ENCODE data around the gene EPB41L1. TPM values are rescaled to one million over a fixed set of nuclear protein-coding genes. Genes with fewer than 3 reads are reported as not detected.

EPB41L1 gene
- polyA plus RNA-seq, 1 donor from 2014 or later, result 38.2 TPM

DNA sequence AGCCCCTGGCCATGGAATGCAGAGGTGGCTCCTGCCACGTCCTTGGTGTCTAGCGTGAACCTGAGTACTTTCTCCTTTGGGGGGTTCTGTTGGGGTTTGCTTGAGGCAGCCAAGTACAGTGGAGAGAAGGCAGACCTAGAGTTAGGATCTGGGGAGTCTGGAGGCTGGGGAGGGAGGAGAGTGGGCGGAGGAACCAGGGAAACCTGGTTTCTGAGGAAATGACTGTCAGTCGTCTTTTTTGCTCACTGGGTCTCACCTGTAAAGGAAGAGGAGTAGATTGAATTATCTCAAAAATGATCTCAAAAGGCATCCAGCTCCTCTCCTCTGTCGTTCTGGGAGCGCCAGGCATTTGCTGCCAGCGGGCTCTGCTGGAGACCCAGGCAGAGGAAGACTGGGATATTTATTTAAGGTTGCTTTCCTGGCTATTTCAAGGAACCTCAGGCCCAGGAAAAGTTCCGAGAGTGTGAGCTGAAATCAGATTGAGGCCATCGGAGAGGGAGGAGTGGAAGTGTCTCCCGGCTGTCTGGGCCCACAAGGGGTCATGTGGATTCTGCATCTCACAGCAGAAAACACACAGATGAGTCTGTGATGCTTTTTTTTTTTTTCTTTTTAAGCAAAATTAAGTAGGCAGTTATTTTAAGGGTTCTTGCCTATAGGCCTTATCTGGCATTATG, 16.1 kb downstream of the EPB41L1 start:
- no peak overlapping the region for H2AFZ ChIP-seq (ENCODE audit: low read depth, low read length)
- no peaks in the 10 kb centered on the region for H3F3A ChIP-seq (ENCODE audit: insufficient read depth, low read length, poor library complexity, severe bottlenecking)
- no peak overlapping the region for H3K4me3 ChIP-seq (ENCODE audit: low read length)
- no peak overlapping the region for H3K27ac ChIP-seq (ENCODE audit: low read length)
- H3K36me3 ChIP-seq (ENCODE audit: insufficient read depth, low read length), result no peaks in the 10 kb centered on the region
- no peaks in the 10 kb centered on the region for H3K9me3 ChIP-seq (ENCODE audit: low read length)
- no peaks in the 10 kb centered on the region for H3K27me3 ChIP-seq (ENCODE audit: insufficient read depth, low read depth, low read length)
- peaks cover 3% of the 10 kb centered on the region for H4K20me1 ChIP-seq (ENCODE audit: insufficient read depth)
- TF ChIP-seq EZH2 (IDR thresholded peaks at IDR 0.05; ENCODE audit: borderline replicate concordance, insufficient read depth, low read length, poor library complexity, severe bottlenecking), result no peak
- TF ChIP-seq, protein P1, sequence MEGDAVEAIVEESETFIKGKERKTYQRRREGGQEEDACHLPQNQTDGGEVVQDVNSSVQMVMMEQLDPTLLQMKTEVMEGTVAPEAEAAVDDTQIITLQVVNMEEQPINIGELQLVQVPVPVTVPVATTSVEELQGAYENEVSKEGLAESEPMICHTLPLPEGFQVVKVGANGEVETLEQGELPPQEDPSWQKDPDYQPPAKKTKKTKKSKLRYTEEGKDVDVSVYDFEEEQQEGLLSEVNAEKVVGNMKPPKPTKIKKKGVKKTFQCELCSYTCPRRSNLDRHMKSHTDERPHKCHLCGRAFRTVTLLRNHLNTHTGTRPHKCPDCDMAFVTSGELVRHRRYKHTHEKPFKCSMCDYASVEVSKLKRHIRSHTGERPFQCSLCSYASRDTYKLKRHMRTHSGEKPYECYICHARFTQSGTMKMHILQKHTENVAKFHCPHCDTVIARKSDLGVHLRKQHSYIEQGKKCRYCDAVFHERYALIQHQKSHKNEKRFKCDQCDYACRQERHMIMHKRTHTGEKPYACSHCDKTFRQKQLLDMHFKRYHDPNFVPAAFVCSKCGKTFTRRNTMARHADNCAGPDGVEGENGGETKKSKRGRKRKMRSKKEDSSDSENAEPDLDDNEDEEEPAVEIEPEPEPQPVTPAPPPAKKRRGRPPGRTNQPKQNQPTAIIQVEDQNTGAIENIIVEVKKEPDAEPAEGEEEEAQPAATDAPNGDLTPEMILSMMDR (IDR thresholded peaks at IDR 0.05; ENCODE audit: poor library complexity, severe bottlenecking), result no peak
- TF ChIP-seq POLR2AphosphoS5 (IDR thresholded peaks at IDR 0.05), result no peak
- TF ChIP-seq, protein P2, sequence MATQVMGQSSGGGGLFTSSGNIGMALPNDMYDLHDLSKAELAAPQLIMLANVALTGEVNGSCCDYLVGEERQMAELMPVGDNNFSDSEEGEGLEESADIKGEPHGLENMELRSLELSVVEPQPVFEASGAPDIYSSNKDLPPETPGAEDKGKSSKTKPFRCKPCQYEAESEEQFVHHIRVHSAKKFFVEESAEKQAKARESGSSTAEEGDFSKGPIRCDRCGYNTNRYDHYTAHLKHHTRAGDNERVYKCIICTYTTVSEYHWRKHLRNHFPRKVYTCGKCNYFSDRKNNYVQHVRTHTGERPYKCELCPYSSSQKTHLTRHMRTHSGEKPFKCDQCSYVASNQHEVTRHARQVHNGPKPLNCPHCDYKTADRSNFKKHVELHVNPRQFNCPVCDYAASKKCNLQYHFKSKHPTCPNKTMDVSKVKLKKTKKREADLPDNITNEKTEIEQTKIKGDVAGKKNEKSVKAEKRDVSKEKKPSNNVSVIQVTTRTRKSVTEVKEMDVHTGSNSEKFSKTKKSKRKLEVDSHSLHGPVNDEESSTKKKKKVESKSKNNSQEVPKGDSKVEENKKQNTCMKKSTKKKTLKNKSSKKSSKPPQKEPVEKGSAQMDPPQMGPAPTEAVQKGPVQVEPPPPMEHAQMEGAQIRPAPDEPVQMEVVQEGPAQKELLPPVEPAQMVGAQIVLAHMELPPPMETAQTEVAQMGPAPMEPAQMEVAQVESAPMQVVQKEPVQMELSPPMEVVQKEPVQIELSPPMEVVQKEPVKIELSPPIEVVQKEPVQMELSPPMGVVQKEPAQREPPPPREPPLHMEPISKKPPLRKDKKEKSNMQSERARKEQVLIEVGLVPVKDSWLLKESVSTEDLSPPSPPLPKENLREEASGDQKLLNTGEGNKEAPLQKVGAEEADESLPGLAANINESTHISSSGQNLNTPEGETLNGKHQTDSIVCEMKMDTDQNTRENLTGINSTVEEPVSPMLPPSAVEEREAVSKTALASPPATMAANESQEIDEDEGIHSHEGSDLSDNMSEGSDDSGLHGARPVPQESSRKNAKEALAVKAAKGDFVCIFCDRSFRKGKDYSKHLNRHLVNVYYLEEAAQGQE (IDR thresholded peaks at IDR 0.05; ENCODE audit: borderline replicate concordance), result no peak
- TF ChIP-seq EP300 (conservative IDR thresholded peaks at IDR 0.05; ENCODE audit: poor library complexity, severe bottlenecking), result no peak
- TF ChIP-seq MXI1 (conservative IDR thresholded peaks at IDR 0.05; ENCODE audit: poor library complexity, severe bottlenecking), result no peak
- TF ChIP-seq SMC3 (conservative IDR thresholded peaks at IDR 0.05; ENCODE audit: poor library complexity), result no peak
- TF ChIP-seq TAF1 (IDR thresholded peaks at IDR 0.05; ENCODE audit: low read depth), result no peak
- TF ChIP-seq RAD21 (conservative IDR thresholded peaks at IDR 0.05), result no peak
- no peak overlapping the region for H3K9ac ChIP-seq (ENCODE audit: low read length)
- H3K4me2 ChIP-seq (ENCODE audit: low read length), result no peak overlapping the region
- H3K9me2 ChIP-seq (ENCODE audit: insufficient read depth, low read length), result no peaks in the 10 kb centered on the region
- peaks cover 5% of the 10 kb centered on the region for H3K79me2 ChIP-seq (replicated peaks; ENCODE audit: insufficient read depth, low read length)

DNA sequence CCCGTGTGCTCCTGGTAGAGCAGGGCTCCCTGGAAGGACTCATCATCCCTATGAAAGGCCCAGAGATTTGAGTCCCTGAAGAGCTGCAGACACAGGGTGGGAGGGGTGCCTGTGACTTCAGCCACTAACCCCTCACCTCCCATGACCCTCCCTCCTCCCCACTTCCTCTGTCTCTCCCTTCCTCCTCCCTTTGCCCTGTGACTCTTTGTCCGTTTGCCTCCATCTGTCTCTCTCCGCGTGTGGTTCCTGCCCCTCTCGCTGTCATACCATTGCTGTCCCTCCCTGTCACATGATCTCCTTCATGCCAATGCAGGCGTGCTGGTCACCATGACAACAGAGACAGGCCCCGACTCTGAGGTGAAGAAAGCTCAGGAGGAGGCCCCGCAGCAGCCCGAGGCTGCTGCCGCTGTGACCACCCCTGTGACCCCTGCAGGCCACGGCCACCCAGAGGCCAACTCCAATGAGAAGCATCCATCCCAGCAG, 19.0 kb downstream of the EPB41L1 start:
- Histone ChIP-seq H3K4me3 (ENCODE audit: low read length) (peak overlapping the region; percentile 49), H3K27me3 (ENCODE audit: insufficient read depth, low read depth, low read length) (no peaks in the 10 kb centered on the region), H4K20me1 (ENCODE audit: insufficient read depth) (no peaks in the 10 kb centered on the region), H3K9me2 (ENCODE audit: insufficient read depth, low read length) (no peaks in the 10 kb centered on the region), H3K9me3 (ENCODE audit: low read length) (no peaks in the 10 kb centered on the region), H3K9ac (ENCODE audit: low read length) (peak overlapping the region; percentile 53), H3K27ac (ENCODE audit: low read length) (peak overlapping the region; percentile 74), H3F3A (ENCODE audit: insufficient read depth, low read length, poor library complexity, severe bottlenecking) (no peaks in the 10 kb centered on the region), H2AFZ (ENCODE audit: low read depth, low read length) (no peak overlapping the region), H3K4me2 (ENCODE audit: low read length) (peak overlapping the region; percentile 7), H3K79me2 (replicated peaks; ENCODE audit: insufficient read depth, low read length) (no peaks in the 10 kb centered on the region), H3K36me3 (ENCODE audit: insufficient read depth, low read length) (no peaks in the 10 kb centered on the region)
- TF ChIP-seq RAD21 (conservative IDR thresholded peaks at IDR 0.05), result no peak
- TF ChIP-seq, protein P2 (IDR thresholded peaks at IDR 0.05; ENCODE audit: borderline replicate concordance), result peak; percentile 14
- TF ChIP-seq EZH2 (IDR thresholded peaks at IDR 0.05; ENCODE audit: borderline replicate concordance, insufficient read depth, low read length, poor library complexity, severe bottlenecking), result no peak
- TF ChIP-seq SMC3 (conservative IDR thresholded peaks at IDR 0.05; ENCODE audit: poor library complexity), result no peak
- peak; percentile 71 for TF ChIP-seq MXI1 (conservative IDR thresholded peaks at IDR 0.05; ENCODE audit: poor library complexity, severe bottlenecking)
- TF ChIP-seq EP300 (conservative IDR thresholded peaks at IDR 0.05; ENCODE audit: poor library complexity, severe bottlenecking), result peak; percentile 39
- TF ChIP-seq, protein P1 (IDR thresholded peaks at IDR 0.05; ENCODE audit: poor library complexity, severe bottlenecking), result no peak
- peak; percentile 71 for TF ChIP-seq POLR2AphosphoS5 (IDR thresholded peaks at IDR 0.05)
- no peak for TF ChIP-seq TAF1 (IDR thresholded peaks at IDR 0.05; ENCODE audit: low read depth)
